Measurements from ENCODE around the gene PLEKHD1.

The PLEKHD1 gene

GRCh38 chr14:69487771-69488170 is 3.2 kb downstream of the PLEKHD1 start:
- no peaks in the 10 kb centered on the region for H3K9me3 ChIP-seq (ENCODE audit: control extremely low read depth in 1 of 5, control insufficient read depth in 4 of 5, insufficient read depth in 2 of 5, low read depth in 1 of 5, low read length in 4 of 5)
- ChIA-PET POLR2A (interaction anchor here (0.6 kb wide), 1 partner anchor 1773 kb away, joined by 4 read pairs; no protein-coding TSS in a partner anchor), CTCF (interaction anchor here (3.5 kb wide), 1 partner anchor 13 kb away, joined by 17 read pairs; no protein-coding TSS in a partner anchor)
- peaks cover 0 to 70% (median 39%) of the 10 kb centered on the region in 5 experiments for H3K27me3 ChIP-seq (replicated peaks in 2 of 5; ENCODE audit: control insufficient read depth in 4 of 5, insufficient read depth in 5 of 5, low read length in 4 of 5)
- H3K4me1 ChIP-seq (ENCODE audit: control extremely low read depth in 1 of 4, control insufficient read depth in 4 of 4, insufficient read depth in 4 of 4, low read length in 3 of 4) = peaks cover 0 to 18% (median 10%) of the 10 kb centered on the region in 4 experiments
- H3K4me3 ChIP-seq (ENCODE audit: control insufficient read depth in 1 of 7, extremely low read depth in 1 of 7, insufficient read depth in 4 of 7, low read depth in 2 of 7, low read length in 6 of 7) = no peak overlapping the region
- H3K27ac ChIP-seq (ENCODE audit: insufficient read depth in 1 of 2, low read depth in 1 of 2, low read length in 2 of 2, poor library complexity in 1 of 2, severe bottlenecking in 2 of 2) = no peak overlapping the region
- 49% methylated on average over 2 of the region's 4 CpGs for WGBS (ENCODE audit: insufficient coverage)
- no peak for DNase-seq
- no peaks in the 10 kb centered on the region for H3K36me3 ChIP-seq (ENCODE audit: control insufficient read depth in 4 of 4, insufficient read depth in 4 of 4, low read length in 3 of 4)

DNA sequence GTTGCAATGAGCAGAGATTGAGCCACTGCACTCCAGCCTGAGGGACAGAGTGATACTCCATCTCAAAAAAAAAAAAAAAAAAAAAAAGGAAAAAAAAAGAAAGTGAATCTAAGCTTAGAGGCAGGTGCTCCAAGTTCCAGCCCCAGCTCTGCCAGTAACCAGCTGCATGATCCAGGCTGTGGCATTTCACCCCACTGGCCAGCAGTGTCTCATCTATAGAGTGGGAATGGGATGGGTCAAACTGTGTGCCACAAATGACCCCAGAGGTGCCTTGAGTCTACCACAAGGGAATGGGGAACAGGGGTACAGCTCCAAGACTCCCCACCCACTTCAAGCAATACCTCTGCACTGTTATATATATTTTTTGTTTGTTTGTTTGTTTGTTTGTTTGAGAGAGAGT is 5.0 kb downstream of the PLEKHD1 start:
- H3K4me1 ChIP-seq (ENCODE audit: control extremely low read depth in 1 of 4, control insufficient read depth in 4 of 4, insufficient read depth in 4 of 4, low read length in 3 of 4) = peaks cover 0 to 8% (median 6%) of the 10 kb centered on the region in 4 experiments
- H3K27ac ChIP-seq (ENCODE audit: insufficient read depth in 1 of 2, low read depth in 1 of 2, low read length in 2 of 2, poor library complexity in 1 of 2, severe bottlenecking in 2 of 2) = no peak overlapping the region
- H3K36me3 ChIP-seq (ENCODE audit: control insufficient read depth in 4 of 4, insufficient read depth in 4 of 4, low read length in 3 of 4) = no peaks in the 10 kb centered on the region
- ChIA-PET POLR2A (no interaction called here), CTCF (interaction anchor here (0.7 kb wide), 1 partner anchor 14 kb away, joined by 3 read pairs; no protein-coding TSS in a partner anchor)
- peaks cover 3 to 57% (median 42%) of the 10 kb centered on the region in 5 experiments for H3K27me3 ChIP-seq (replicated peaks in 2 of 5; ENCODE audit: control insufficient read depth in 4 of 5, insufficient read depth in 5 of 5, low read length in 4 of 5)
- no peak overlapping the region for H3K4me3 ChIP-seq (ENCODE audit: control insufficient read depth in 1 of 7, extremely low read depth in 1 of 7, insufficient read depth in 4 of 7, low read depth in 2 of 7, low read length in 6 of 7)
- no peak for DNase-seq
- H3K9me3 ChIP-seq (ENCODE audit: control extremely low read depth in 1 of 5, control insufficient read depth in 4 of 5, insufficient read depth in 2 of 5, low read depth in 1 of 5, low read length in 4 of 5) = no peaks in the 10 kb centered on the region

DNA sequence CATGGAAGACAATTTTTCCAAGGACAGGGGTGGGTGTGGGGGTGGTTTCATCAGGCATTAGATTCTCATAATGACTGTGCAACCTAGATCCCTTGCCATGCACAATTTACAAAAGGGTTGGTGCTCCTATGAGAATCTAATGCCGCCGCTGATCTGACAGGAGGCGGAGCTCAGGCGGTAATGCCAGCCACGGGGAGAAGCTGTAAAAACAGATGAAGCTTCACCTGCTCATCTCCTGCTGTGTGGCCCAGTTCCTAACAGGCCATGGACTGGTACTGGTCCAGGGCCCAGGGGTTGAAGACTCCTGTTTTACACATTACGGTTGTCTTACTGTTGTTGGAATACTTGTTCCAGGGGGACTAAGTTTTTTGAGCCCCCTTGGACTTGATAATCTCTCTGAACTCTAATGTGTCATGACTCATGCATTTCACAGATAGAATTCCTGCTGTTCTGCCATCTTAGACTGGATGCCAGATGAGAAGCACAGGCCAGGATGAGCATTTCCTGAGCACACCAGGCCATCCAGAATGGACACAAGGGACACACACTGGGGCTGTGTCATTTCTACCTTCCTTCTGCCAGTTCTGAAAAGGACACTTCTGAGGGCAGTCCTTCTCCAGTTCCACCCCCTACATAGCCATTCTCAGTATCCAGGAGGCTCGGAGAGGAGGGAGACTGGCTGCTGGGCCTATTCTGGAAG is 5.8 kb downstream of the PLEKHD1 start:
- H3K4me1 ChIP-seq (ENCODE audit: control extremely low read depth in 1 of 4, control insufficient read depth in 4 of 4, insufficient read depth in 4 of 4, low read length in 3 of 4) = no peaks in the 10 kb centered on the region
- WGBS (ENCODE audit: insufficient coverage) = 91% methylated on average over 5 of the region's 7 CpGs
- no peak overlapping the region for H3K27ac ChIP-seq (ENCODE audit: insufficient read depth in 1 of 2, low read depth in 1 of 2, low read length in 2 of 2, poor library complexity in 1 of 2, severe bottlenecking in 2 of 2)
- DNase-seq = no peak
- H3K9me3 ChIP-seq (ENCODE audit: control extremely low read depth in 1 of 5, control insufficient read depth in 4 of 5, insufficient read depth in 2 of 5, low read depth in 1 of 5, low read length in 4 of 5) = no peaks in the 10 kb centered on the region
- POLR2A ChIA-PET = no interaction called here
- CTCF ChIA-PET = interaction anchor here (1.6 kb wide), 1 partner anchor 9 kb away, joined by 4 read pairs; no protein-coding TSS in a partner anchor
- H3K4me3 ChIP-seq (ENCODE audit: control insufficient read depth in 1 of 7, extremely low read depth in 1 of 7, insufficient read depth in 4 of 7, low read depth in 2 of 7, low read length in 6 of 7) = no peak overlapping the region
- peaks cover 3 to 49% (median 42%) of the 10 kb centered on the region in 5 experiments for H3K27me3 ChIP-seq (replicated peaks in 2 of 5; ENCODE audit: control insufficient read depth in 4 of 5, insufficient read depth in 5 of 5, low read length in 4 of 5)
- no peaks in the 10 kb centered on the region for H3K36me3 ChIP-seq (ENCODE audit: control insufficient read depth in 4 of 4, insufficient read depth in 4 of 4, low read length in 3 of 4)

DNA sequence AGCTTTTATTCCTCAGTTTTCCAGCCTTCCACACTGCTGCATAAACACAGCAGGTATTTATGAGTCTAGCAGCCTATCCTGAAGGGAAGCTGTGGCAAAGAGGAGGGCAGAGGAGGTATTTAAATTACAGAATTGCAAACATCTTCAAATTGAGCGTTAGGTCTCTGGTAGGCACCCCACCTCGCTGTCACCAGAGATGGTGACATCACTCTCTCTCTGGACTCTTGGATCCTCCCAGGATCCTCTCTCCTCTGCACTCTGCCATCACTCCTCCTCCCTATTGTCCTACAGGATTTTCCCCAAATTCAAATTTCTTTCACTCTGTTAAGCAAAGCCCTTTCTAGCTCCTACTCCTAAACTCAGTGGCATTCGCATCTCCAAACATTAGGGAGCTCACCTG is 6.7 kb downstream of the PLEKHD1 start:
- peaks cover 3 to 41% (median 33%) of the 10 kb centered on the region in 5 experiments for H3K27me3 ChIP-seq (replicated peaks in 2 of 5; ENCODE audit: control insufficient read depth in 4 of 5, insufficient read depth in 5 of 5, low read length in 4 of 5)
- no peak for DNase-seq
- 89% methylated on average over 3 of the region's 3 CpGs for WGBS (ENCODE audit: insufficient coverage)
- POLR2A ChIA-PET = no interaction called here
- no peaks in the 10 kb centered on the region for H3K9me3 ChIP-seq (ENCODE audit: control extremely low read depth in 1 of 5, control insufficient read depth in 4 of 5, insufficient read depth in 2 of 5, low read depth in 1 of 5, low read length in 4 of 5)
- no peaks in the 10 kb centered on the region for H3K36me3 ChIP-seq (ENCODE audit: control insufficient read depth in 4 of 4, insufficient read depth in 4 of 4, low read length in 3 of 4)
- no peak overlapping the region for H3K4me3 ChIP-seq (ENCODE audit: control insufficient read depth in 1 of 7, extremely low read depth in 1 of 7, insufficient read depth in 4 of 7, low read depth in 2 of 7, low read length in 6 of 7)
- H3K27ac ChIP-seq (ENCODE audit: insufficient read depth in 1 of 2, low read depth in 1 of 2, low read length in 2 of 2, poor library complexity in 1 of 2, severe bottlenecking in 2 of 2) = no peak overlapping the region
- no peaks in the 10 kb centered on the region for H3K4me1 ChIP-seq (ENCODE audit: control extremely low read depth in 1 of 4, control insufficient read depth in 4 of 4, insufficient read depth in 4 of 4, low read length in 3 of 4)
- CTCF ChIA-PET = interaction anchor here (1.4 to 2.6 kb wide), 3 partner anchors 10 to 16 kb away, joined by 4 to 5 read pairs (median 4); no protein-coding TSS in a partner anchor

GRCh38 chr14:69493038-69493437 is 8.5 kb downstream of the PLEKHD1 start:
- no peaks in the 10 kb centered on the region for H3K4me1 ChIP-seq (ENCODE audit: control extremely low read depth in 1 of 4, control insufficient read depth in 4 of 4, insufficient read depth in 4 of 4, low read length in 3 of 4)
- no peaks in the 10 kb centered on the region for H3K9me3 ChIP-seq (ENCODE audit: control extremely low read depth in 1 of 5, control insufficient read depth in 4 of 5, insufficient read depth in 2 of 5, low read depth in 1 of 5, low read length in 4 of 5)
- no peaks in the 10 kb centered on the region for H3K36me3 ChIP-seq (ENCODE audit: control insufficient read depth in 4 of 4, insufficient read depth in 4 of 4, low read length in 3 of 4)
- CTCF ChIA-PET = interaction anchor here (1.1 to 2.6 kb wide), 3 partner anchors 18 to 39 kb away, joined by 3 to 5 read pairs (median 5); no protein-coding TSS in a partner anchor
- 84% methylated on average over 3 of the region's 4 CpGs for WGBS (ENCODE audit: insufficient coverage)
- POLR2A ChIA-PET = no interaction called here
- H3K27ac ChIP-seq (ENCODE audit: insufficient read depth in 1 of 2, low read depth in 1 of 2, low read length in 2 of 2, poor library complexity in 1 of 2, severe bottlenecking in 2 of 2) = no peak overlapping the region
- H3K4me3 ChIP-seq (ENCODE audit: control insufficient read depth in 1 of 7, extremely low read depth in 1 of 7, insufficient read depth in 4 of 7, low read depth in 2 of 7, low read length in 6 of 7) = no peak overlapping the region
- peaks cover 3 to 33% (median 15%) of the 10 kb centered on the region in 5 experiments for H3K27me3 ChIP-seq (replicated peaks in 2 of 5; ENCODE audit: control insufficient read depth in 4 of 5, insufficient read depth in 5 of 5, low read length in 4 of 5)
- no peak for DNase-seq

DNA sequence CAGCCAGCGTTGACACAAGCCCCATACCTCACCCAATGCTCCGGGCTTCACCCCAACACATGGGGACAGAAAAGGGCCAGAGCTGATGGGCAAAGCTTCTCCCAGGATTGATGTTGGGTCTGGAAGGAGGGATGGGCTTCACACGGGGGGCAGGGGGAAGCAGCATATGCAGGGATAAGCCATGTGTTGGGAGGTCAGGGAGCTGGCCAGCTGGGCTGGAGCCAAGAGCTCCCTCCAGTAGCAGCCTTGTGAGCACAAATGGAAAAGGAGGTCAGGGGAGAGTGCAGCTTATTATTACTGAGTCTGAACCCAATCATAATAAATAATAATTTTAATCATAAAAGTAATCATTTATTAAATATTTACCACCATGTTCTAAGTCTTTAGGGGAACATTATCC is 9.3 kb downstream of the PLEKHD1 start:
- ChIA-PET CTCF (interaction anchor here (0.8 to 2.6 kb wide), 4 partner anchors 8 to 72 kb away, joined by 3 to 5 read pairs (median 4); no protein-coding TSS in a partner anchor), POLR2A (interaction anchor here (0.6 kb wide), 1 partner anchor 347 kb away, joined by 3 read pairs; no protein-coding TSS in a partner anchor)
- Histone ChIP-seq H3K4me3 (ENCODE audit: control insufficient read depth in 1 of 7, extremely low read depth in 1 of 7, insufficient read depth in 4 of 7, low read depth in 2 of 7, low read length in 6 of 7) (no peak overlapping the region), H3K4me1 (ENCODE audit: control extremely low read depth in 1 of 4, control insufficient read depth in 4 of 4, insufficient read depth in 4 of 4, low read length in 3 of 4) (no peaks in the 10 kb centered on the region), H3K27me3 (replicated peaks in 2 of 5; ENCODE audit: control insufficient read depth in 4 of 5, insufficient read depth in 5 of 5, low read length in 4 of 5) (peaks cover 2 to 29% (median 8%) of the 10 kb centered on the region in 5 experiments), H3K36me3 (ENCODE audit: control insufficient read depth in 4 of 4, insufficient read depth in 4 of 4, low read length in 3 of 4) (no peaks in the 10 kb centered on the region), H3K9me3 (ENCODE audit: control extremely low read depth in 1 of 5, control insufficient read depth in 4 of 5, insufficient read depth in 2 of 5, low read depth in 1 of 5, low read length in 4 of 5) (no peaks in the 10 kb centered on the region), H3K27ac (ENCODE audit: insufficient read depth in 1 of 2, low read depth in 1 of 2, low read length in 2 of 2, poor library complexity in 1 of 2, severe bottlenecking in 2 of 2) (no peak overlapping the region)
- no peak for DNase-seq
- WGBS (ENCODE audit: insufficient coverage) = 77% methylated on average over 3 of the region's 3 CpGs

DNA sequence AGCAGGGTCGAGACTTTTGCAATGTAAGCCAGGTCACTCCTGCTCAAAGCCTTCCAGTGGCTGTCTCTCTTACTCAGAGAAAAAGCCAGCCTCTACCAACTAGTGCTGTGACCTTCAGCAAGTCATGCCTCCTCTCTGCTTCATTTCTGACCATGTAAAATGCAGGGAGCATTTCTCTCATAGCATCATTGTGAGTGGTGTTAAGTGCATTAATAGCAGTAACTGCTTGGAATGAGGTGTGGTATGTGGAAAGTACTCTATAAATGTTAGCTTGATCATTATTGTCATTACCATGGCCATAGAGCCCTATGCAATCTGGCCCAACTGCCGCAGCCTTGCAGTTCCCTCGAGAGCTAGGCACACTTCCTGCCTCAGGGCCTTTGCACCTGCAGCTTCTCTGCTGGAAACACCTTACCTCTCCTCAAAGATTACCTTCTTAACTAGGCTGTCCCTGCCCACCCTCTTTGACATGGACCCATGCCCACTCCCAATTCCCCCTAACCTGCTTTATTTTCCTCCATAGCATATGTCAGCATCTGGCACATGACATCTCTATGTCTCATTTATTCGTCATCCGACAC is 10.9 kb downstream of the PLEKHD1 start:
- Histone ChIP-seq H3K9me3 (ENCODE audit: control extremely low read depth in 1 of 5, control insufficient read depth in 4 of 5, insufficient read depth in 2 of 5, low read depth in 1 of 5, low read length in 4 of 5) (no peaks in the 10 kb centered on the region), H3K4me1 (ENCODE audit: control extremely low read depth in 1 of 4, control insufficient read depth in 4 of 4, insufficient read depth in 4 of 4, low read length in 3 of 4) (no peaks in the 10 kb centered on the region), H3K4me3 (ENCODE audit: control insufficient read depth in 1 of 7, extremely low read depth in 1 of 7, insufficient read depth in 4 of 7, low read depth in 2 of 7, low read length in 6 of 7) (no peak overlapping the region), H3K36me3 (ENCODE audit: control insufficient read depth in 4 of 4, insufficient read depth in 4 of 4, low read length in 3 of 4) (no peaks in the 10 kb centered on the region), H3K27me3 (replicated peaks in 2 of 5; ENCODE audit: control insufficient read depth in 4 of 5, insufficient read depth in 5 of 5, low read length in 4 of 5) (peaks cover 2 to 25% (median 10%) of the 10 kb centered on the region in 5 experiments), H3K27ac (ENCODE audit: insufficient read depth in 1 of 2, low read depth in 1 of 2, low read length in 2 of 2, poor library complexity in 1 of 2, severe bottlenecking in 2 of 2) (no peak overlapping the region)
- 100% methylated on average over 5 of the region's 5 CpGs for WGBS (ENCODE audit: insufficient coverage)
- POLR2A ChIA-PET = no interaction called here
- no peak for DNase-seq
- CTCF ChIA-PET = interaction anchor here (1.4 to 1.6 kb wide), 2 partner anchors 13 to 20 kb away, joined by 3 to 7 read pairs; no protein-coding TSS in a partner anchor
